ENCODE measurements around the gene PCYT2.

The PCYT2 gene

GRCh38 chr17:81915331-81915730, 4.1 kb upstream of the PCYT2 start:
- Histone ChIP-seq H3K4me1 (ENCODE audit: control insufficient read depth in 1 of 2, insufficient read depth in 2 of 2, low read length in 2 of 2) (peaks cover 12 to 39% of the 10 kb centered on the region in 2 donors), H3K9me3 (ENCODE audit: control insufficient read depth in 1 of 2, low read length in 2 of 2) (no peaks in the 10 kb centered on the region), H3K4me3 (ENCODE audit: low read depth in 1 of 2, low read length in 2 of 2) (no peak overlapping the region), H3K36me3 (ENCODE audit: control insufficient read depth in 1 of 2, insufficient read depth in 2 of 2, low read length in 2 of 2) (peaks cover 30 to 44% of the 10 kb centered on the region in 2 donors), H3K27me3 (ENCODE audit: low read depth, low read length) (no peaks in the 10 kb centered on the region), H3K27ac (ENCODE audit: low read length) (no peak overlapping the region)

GRCh38 chr17:81914103-81914850, 3.1 kb upstream of the PCYT2 start:
- no peak overlapping the region for H3K4me3 ChIP-seq (ENCODE audit: low read depth in 1 of 2, low read length in 2 of 2)
- H3K4me1 ChIP-seq (ENCODE audit: control insufficient read depth in 1 of 2, insufficient read depth in 2 of 2, low read length in 2 of 2): peaks cover 9 to 36% of the 10 kb centered on the region in 2 donors
- H3K9me3 ChIP-seq (ENCODE audit: control insufficient read depth in 1 of 2, low read length in 2 of 2): no peaks in the 10 kb centered on the region
- no peak overlapping the region for H3K27ac ChIP-seq (ENCODE audit: low read length)
- peaks cover 26 to 38% of the 10 kb centered on the region in 2 donors for H3K36me3 ChIP-seq (ENCODE audit: control insufficient read depth in 1 of 2, insufficient read depth in 2 of 2, low read length in 2 of 2)
- H3K27me3 ChIP-seq (ENCODE audit: low read depth, low read length): no peaks in the 10 kb centered on the region

GRCh38 chr17:81913394-81914102, 2.3 kb upstream of the PCYT2 start:
- Histone ChIP-seq H3K27me3 (ENCODE audit: low read depth, low read length) (no peaks in the 10 kb centered on the region), H3K4me1 (ENCODE audit: control insufficient read depth in 1 of 2, insufficient read depth in 2 of 2, low read length in 2 of 2) (peaks cover 8 to 35% of the 10 kb centered on the region in 2 donors), H3K36me3 (ENCODE audit: control insufficient read depth in 1 of 2, insufficient read depth in 2 of 2, low read length in 2 of 2) (peaks cover 24 to 38% of the 10 kb centered on the region in 2 donors), H3K9me3 (ENCODE audit: control insufficient read depth in 1 of 2, low read length in 2 of 2) (no peaks in the 10 kb centered on the region), H3K27ac (ENCODE audit: low read length) (no peak overlapping the region), H3K4me3 (ENCODE audit: low read depth in 1 of 2, low read length in 2 of 2) (no peak overlapping the region)

GRCh38 chr17:81912441-81913309, 1.5 kb upstream of the PCYT2 start:
- Histone ChIP-seq H3K4me1 (ENCODE audit: control insufficient read depth in 1 of 2, insufficient read depth in 2 of 2, low read length in 2 of 2) (peaks cover 8 to 30% of the 10 kb centered on the region in 2 donors), H3K4me3 (ENCODE audit: low read depth in 1 of 2, low read length in 2 of 2) (no peak overlapping the region), H3K27ac (ENCODE audit: low read length) (no peak overlapping the region), H3K36me3 (ENCODE audit: control insufficient read depth in 1 of 2, insufficient read depth in 2 of 2, low read length in 2 of 2) (peaks cover 24 to 43% of the 10 kb centered on the region in 2 donors), H3K9me3 (ENCODE audit: control insufficient read depth in 1 of 2, low read length in 2 of 2) (no peaks in the 10 kb centered on the region), H3K27me3 (ENCODE audit: low read depth, low read length) (no peaks in the 10 kb centered on the region)

GRCh38 chr17:81911969-81912368, 770 bp upstream of the PCYT2 start:
- H3K4me3 ChIP-seq (ENCODE audit: low read depth in 1 of 2, low read length in 2 of 2): peak overlapping the region in 1 of 2 donors; percentile 47
- H3K27me3 ChIP-seq (ENCODE audit: low read depth, low read length): no peaks in the 10 kb centered on the region
- peaks cover 4 to 25% of the 10 kb centered on the region in 2 donors for H3K4me1 ChIP-seq (ENCODE audit: control insufficient read depth in 1 of 2, insufficient read depth in 2 of 2, low read length in 2 of 2)
- H3K36me3 ChIP-seq (ENCODE audit: control insufficient read depth in 1 of 2, insufficient read depth in 2 of 2, low read length in 2 of 2): peaks cover 24 to 48% of the 10 kb centered on the region in 2 donors
- H3K27ac ChIP-seq (ENCODE audit: low read length): no peak overlapping the region
- no peaks in the 10 kb centered on the region for H3K9me3 ChIP-seq (ENCODE audit: control insufficient read depth in 1 of 2, low read length in 2 of 2)

- H3K36me3 ChIP-seq (ENCODE audit: control insufficient read depth in 1 of 2, insufficient read depth in 2 of 2, low read length in 2 of 2): peaks cover 28 to 54% of the 10 kb centered on the region in 2 donors
- peaks cover 0 to 14% of the 10 kb centered on the region in 2 donors for H3K4me1 ChIP-seq (ENCODE audit: control insufficient read depth in 1 of 2, insufficient read depth in 2 of 2, low read length in 2 of 2)
- peak overlapping the region; percentile 29 for H3K27ac ChIP-seq (ENCODE audit: low read length)
- H3K27me3 ChIP-seq (ENCODE audit: low read depth, low read length): no peaks in the 10 kb centered on the region
- H3K4me3 ChIP-seq (ENCODE audit: low read depth in 1 of 2, low read length in 2 of 2): peak overlapping the region; percentile 67 to 84
- no peaks in the 10 kb centered on the region for H3K9me3 ChIP-seq (ENCODE audit: control insufficient read depth in 1 of 2, low read length in 2 of 2)
These were observed 341 bp downstream of the PCYT2 start for GRCh38 chr17:81910840-81911276.

GRCh38 chr17:81909966-81910839, 996 bp downstream of the PCYT2 start:
- Histone ChIP-seq H3K4me3 (ENCODE audit: low read depth in 1 of 2, low read length in 2 of 2) (peak overlapping the region; percentile 67 to 84), H3K27ac (ENCODE audit: low read length) (peak overlapping the region; percentile 29), H3K36me3 (ENCODE audit: control insufficient read depth in 1 of 2, insufficient read depth in 2 of 2, low read length in 2 of 2) (peaks cover 21 to 48% of the 10 kb centered on the region in 2 donors), H3K27me3 (ENCODE audit: low read depth, low read length) (no peaks in the 10 kb centered on the region), H3K9me3 (ENCODE audit: control insufficient read depth in 1 of 2, low read length in 2 of 2) (no peaks in the 10 kb centered on the region), H3K4me1 (ENCODE audit: control insufficient read depth in 1 of 2, insufficient read depth in 2 of 2, low read length in 2 of 2) (peaks cover 0 to 13% of the 10 kb centered on the region in 2 donors)

- Histone ChIP-seq H3K4me3 (ENCODE audit: low read depth in 1 of 2, low read length in 2 of 2) (no peak overlapping the region), H3K27me3 (ENCODE audit: low read depth, low read length) (no peaks in the 10 kb centered on the region), H3K9me3 (ENCODE audit: control insufficient read depth in 1 of 2, low read length in 2 of 2) (no peaks in the 10 kb centered on the region), H3K4me1 (ENCODE audit: control insufficient read depth in 1 of 2, insufficient read depth in 2 of 2, low read length in 2 of 2) (peaks cover 0 to 13% of the 10 kb centered on the region in 2 donors), H3K27ac (ENCODE audit: low read length) (no peak overlapping the region), H3K36me3 (ENCODE audit: control insufficient read depth in 1 of 2, insufficient read depth in 2 of 2, low read length in 2 of 2) (peaks cover 15 to 39% of the 10 kb centered on the region in 2 donors)
These were observed 2.0 kb downstream of the PCYT2 start for GRCh38 chr17:81909231-81909630.

GRCh38 chr17:81908793-81909192, 2.4 kb downstream of the PCYT2 start:
- Histone ChIP-seq H3K27me3 (ENCODE audit: low read depth, low read length) (no peaks in the 10 kb centered on the region), H3K27ac (ENCODE audit: low read length) (no peak overlapping the region), H3K4me1 (ENCODE audit: control insufficient read depth in 1 of 2, insufficient read depth in 2 of 2, low read length in 2 of 2) (peaks cover 0 to 13% of the 10 kb centered on the region in 2 donors), H3K4me3 (ENCODE audit: low read depth in 1 of 2, low read length in 2 of 2) (no peak overlapping the region), H3K36me3 (ENCODE audit: control insufficient read depth in 1 of 2, insufficient read depth in 2 of 2, low read length in 2 of 2) (peaks cover 11 to 34% of the 10 kb centered on the region in 2 donors), H3K9me3 (ENCODE audit: control insufficient read depth in 1 of 2, low read length in 2 of 2) (no peaks in the 10 kb centered on the region)

Measured in muscle layer of duodenum (tissue), 2 donors.